M059J (cell line): ENCODE data around the gene KCNK2. TPM values are rescaled to one million over a fixed set of nuclear protein-coding genes. Genes with fewer than 3 reads are reported as not detected.

Source experiments
- DNase-seq: peaks from one replicate; pipeline ENCODE4 v3.0.0-alpha.2; 2012; ENCODE audit warnings: low read depth
- total RNA-seq: library from RNA; depleted of rRNA; stranded (reverse); fragments of >200 nt; shearing (Covaris generic); gene quantifications from 2 replicates; pipeline ENCODE4 v1.2.3, GENCODE V29; 2014; rRNA removed

The KCNK2 gene, protein sequence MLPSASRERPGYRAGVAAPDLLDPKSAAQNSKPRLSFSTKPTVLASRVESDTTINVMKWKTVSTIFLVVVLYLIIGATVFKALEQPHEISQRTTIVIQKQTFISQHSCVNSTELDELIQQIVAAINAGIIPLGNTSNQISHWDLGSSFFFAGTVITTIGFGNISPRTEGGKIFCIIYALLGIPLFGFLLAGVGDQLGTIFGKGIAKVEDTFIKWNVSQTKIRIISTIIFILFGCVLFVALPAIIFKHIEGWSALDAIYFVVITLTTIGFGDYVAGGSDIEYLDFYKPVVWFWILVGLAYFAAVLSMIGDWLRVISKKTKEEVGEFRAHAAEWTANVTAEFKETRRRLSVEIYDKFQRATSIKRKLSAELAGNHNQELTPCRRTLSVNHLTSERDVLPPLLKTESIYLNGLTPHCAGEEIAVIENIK
- 7.5 and 9.9 TPM in 2 replicates for total RNA-seq

DNA sequence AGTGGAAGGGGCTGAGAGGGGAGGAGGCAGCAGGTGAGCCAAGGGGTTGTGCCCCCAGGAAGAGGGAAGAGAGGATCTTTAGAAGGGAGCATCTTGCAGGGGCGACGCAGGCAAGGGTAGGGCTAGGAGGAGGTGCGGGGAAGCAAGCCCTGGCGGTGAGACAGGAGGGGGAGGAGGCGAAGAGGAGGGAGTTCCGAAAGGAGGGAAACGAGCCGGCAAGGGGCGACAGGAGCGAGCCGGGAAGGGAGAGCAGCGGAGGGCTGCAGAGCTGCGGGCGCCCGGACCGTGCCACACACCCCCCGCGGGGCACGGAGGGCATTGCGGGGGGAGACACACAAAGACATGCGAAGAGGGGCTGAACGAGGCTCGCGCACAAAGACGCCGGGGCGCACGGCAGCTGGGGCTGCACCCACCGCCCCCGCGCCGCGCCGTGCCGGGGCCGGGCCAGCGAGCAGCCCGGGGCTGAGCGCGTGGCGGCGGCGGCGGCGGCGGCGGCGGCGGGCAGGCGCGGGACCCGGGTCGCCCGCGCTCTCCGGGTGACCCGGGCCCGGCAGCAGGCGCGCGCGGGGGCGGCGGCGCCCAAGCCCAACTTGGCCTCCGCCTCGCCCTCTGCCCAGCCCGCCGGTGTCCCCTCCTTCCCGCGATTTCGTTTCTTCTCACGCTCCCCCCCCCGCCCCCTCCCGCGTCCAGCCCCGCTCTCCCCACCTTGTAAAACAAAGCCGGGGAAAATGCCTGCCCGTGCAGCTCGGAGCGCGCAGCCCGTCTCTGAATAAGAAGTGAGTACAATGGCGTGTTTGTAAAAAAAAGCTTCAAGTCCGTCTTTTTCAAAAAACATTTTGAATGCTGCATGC, at the start of gene KCNK2:
TSS of gene KCNK2 (plus strand) at position 206 of the 851 bp plus-strand sequence. CDS start 649 bp downstream, outside the sequence.
- peak; percentile 37 for DNase-seq

- no peak for DNase-seq
Observed at GRCh38 chr1:215032911-215033526, 49.5 kb upstream of the KCNK2 start.

DNA sequence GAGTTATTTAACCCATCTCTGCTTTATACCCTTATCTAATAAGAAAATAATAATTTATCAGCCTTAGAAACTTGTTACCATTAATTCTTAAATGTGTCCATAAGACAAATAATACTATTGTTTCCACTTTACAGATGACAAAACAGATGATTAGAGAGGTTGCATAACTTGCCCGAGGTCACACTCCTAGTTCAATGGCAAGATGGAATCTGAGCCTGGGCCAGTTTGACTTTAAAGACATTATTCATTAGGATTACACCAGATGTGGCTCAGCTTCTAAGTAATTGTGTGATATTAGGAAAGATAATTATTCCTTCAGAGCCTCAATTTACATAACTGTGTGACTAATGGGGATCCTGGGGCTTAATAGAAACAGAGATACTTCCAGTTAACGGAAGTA, 42.3 kb upstream of the KCNK2 start:
- DNase-seq: no peak

DNA sequence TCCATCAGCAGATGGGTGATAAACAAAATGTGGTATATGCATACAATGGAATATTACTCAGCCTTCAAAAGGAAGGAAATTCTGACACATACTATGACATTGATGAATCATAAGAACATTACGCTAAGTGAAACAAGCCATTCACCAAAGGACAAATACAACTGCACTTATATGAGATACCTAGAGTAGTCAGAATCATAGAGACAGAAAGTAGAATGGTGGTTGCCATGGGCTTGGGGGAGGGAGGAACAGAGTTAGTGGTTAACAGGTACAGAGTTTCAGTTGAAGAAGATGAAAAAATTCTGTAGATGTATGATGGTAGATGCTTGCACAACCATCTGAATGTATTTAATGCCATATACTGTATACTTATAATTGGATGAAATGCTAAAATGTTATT, 39.1 kb upstream of the KCNK2 start:
- no peak for DNase-seq

DNA sequence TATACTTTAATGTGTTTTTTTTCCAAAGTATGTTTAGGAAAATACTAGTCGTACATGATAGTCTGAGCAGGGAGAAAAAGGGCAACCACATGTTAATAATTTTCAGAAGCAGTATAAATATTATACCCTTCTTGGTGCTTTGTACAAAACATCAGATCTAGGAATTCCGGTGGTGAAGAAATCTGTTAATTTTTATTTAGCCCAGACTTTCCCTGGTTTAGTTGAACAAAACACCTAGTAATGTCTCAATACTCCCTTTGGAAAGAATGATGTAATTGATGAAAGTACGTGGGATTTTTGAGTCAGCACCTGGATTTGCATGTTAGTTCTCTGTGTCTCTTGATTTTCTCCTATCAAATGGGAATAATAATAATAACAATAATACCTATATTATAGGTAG, 38.4 kb upstream of the KCNK2 start:
- DNase-seq: no peak

GRCh38 chr1:215045698-215046308, 36.7 kb upstream of the KCNK2 start:
- DNase-seq: no peak

DNA sequence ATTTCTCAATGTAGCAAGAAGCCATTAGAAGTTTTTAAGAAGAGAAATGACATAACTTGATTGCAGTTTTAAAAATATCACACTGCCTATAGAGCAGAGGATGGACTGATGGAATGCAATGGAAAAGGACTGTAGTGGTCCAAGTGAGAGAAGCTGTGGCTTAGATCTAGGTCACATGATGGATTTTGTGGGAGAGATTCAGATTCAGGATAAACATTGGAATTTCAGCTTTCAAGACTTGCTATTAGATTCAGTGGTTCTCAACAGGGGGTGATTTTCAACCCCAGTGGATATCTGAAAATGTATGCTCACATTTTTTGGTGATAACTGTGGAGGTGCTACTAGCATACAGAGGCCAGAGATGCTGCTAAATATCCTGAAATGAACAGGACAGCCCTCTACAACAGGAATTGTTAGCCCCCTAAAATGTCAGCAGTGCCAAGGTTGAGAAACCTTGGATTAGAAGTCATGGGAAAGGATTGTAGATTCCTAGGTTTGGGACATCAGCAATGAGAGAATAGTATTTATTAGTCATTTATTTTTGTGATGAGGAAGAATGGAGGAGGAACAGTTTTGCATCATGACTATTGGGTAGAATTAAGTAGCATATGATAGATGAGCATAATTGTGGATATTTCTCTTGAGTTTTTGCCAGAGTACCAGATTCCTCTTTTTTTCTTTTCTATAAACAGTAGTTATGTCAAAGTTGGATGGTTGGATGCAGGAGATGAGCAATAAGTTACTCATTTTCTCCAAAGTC, 30.1 kb upstream of the KCNK2 start:
- peak; percentile 22 for DNase-seq

GRCh38 chr1:215054266-215054665, 28.3 kb upstream of the KCNK2 start:
- no peak for DNase-seq

DNA sequence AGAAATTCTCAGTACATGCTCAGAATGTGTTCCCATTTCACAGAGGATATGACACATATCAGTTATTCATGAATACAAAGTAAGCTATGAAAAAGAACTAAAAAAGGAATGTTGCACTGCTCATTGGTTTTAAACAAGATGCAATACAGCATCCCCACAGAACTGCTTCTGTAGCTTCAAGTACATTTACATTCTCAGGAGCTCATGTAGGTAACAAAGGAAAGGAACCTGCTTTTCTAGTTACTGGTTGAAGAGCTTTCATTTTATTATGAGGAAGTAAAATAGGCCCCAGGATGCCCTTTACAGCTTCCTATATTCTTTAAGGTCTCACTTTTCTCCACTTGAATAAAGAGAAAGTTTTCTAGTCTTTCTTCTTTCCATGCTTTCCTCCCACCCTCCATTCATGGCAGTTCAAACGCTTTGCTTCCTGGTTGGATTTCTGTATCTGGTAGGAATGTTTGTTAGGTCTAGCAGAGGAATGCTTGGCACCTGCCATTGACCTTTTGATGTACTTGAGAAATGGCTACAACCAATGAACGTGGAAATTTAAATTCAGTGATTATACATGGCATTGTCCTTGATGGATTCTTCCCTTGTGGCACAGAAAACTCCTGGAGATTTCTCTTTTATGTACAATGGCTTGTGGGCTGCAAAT, 27.1 kb upstream of the KCNK2 start:
- no peak for DNase-seq

- DNase-seq: peak; percentile 62
Observed at GRCh38 chr1:215056584-215056983, 26.0 kb upstream of the KCNK2 start.

DNA sequence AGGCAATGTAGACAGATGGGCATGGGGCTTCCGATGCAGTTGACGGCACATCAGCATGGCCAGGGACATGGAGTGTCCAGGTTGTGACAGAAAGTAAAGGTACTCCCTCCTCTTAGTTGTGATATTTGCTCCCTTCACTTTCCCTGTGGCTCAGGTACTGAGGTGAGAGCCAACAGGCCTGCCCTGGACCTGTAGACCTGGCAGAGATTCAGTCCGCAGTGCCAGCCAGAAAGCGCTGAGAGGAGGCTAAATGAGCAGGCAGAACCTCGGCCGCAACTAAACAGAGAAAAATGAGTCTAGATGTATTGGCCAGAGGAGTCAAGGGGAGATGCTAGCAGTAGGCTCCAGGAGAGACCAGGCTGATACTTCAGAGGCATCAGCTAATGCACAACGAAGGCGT, 22.6 kb upstream of the KCNK2 start:
- DNase-seq: no peak

- no peak for DNase-seq
Observed at GRCh38 chr1:215064327-215064726, 18.2 kb upstream of the KCNK2 start.

DNA sequence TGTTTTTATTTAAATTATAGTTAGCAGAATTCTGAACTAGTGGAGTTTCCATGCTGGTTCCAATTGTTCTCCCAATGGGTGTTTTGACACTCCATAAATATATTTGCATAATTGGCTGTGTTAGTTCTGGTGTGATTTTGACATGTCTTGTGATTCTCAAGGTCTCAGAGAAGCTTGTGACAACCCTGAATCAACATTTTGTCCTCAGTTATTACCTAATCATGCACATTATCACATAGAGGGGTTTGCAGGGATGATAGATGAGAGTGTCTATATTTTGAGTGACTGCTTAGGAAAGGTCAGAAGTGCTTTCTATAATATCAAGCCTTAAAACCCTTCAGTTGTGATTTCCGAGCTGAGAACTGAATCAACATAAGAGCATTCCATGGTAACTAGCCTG, 11.5 kb upstream of the KCNK2 start:
- DNase-seq: no peak

DNA sequence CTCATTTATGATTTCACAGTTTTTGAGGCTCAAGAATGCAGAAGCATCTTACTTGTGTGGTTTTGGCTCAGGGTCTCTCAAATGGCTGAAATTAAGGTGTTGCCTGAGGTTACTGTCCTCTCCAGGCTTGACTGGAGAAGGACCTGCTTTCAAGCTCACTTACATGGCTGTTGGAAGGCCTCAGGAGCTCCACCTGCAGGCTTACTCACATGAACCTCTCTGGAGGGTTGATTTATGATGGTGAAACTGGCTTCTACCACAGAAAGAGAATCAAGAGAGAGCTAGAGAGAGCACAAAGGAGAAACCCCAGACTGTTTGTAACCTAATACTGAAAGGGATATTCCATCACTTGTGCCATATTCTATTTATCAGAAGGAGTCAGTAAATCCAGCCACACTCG, 6.2 kb upstream of the KCNK2 start:
- peak; percentile 68 for DNase-seq

DNA sequence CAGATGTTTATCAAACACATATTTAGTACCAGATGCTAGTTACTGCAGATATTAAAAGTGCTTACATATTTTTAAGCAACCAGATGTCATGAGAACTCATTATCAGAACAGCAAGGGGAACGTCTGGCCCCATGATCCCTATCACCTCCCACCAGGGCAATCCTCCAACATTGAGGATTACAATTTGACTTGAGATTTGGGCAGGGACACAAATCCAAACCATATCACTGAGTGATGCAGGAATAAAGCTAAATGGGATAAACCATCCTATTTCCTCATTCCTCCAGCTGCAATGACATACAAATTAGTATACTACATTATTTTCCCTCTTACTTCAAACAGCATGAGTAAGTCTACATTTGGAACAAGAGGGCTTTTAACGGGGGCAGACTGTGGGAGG, 3.1 kb upstream of the KCNK2 start:
- DNase-seq: no peak

DNA sequence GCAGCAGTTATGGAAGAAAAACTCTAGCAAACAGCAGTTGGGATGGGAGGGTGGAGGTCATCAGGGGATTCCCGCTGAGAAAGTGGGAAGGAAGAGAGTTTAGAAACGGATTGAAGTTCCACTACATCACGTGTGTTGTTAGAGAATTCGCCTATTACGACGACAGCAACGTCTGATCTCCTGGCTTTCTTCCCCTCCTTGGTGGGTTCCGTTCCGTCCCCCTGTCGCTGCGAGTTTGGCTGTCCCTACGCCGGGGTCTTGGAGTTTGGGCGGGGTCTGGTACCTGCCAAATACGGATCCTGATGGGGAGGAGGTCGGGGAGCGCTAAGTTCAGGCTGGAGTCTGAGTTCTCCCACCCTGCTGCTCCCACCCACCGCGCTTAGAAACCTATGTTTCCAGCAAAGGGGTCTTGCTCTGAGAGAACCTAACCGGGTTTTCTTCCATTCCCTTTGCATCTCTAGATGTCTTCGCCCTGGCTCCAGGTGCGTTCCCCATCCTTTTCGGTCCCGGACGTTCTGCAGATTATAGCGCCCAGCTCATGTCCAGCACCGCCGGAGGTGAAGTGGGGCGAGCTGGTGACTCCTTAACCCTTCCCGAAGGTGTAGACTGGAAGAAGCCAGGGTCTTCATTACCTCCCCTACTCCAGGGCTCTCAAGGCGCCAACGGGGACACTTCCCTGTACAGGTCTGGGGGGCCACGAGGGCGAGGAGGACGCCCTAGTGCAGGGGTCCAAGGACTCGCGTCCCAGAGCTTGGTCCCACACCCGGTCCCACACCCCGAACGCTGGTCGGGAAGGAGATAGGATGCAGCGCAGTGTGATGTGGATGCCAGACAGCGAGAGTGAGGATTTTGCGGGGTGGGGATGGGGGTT, 641 bp upstream of the KCNK2 start:
- DNase-seq: no peak

- DNase-seq: peak; percentile 36
Observed at GRCh38 chr1:215083383-215083961, 935 bp downstream of the KCNK2 start.

DNA sequence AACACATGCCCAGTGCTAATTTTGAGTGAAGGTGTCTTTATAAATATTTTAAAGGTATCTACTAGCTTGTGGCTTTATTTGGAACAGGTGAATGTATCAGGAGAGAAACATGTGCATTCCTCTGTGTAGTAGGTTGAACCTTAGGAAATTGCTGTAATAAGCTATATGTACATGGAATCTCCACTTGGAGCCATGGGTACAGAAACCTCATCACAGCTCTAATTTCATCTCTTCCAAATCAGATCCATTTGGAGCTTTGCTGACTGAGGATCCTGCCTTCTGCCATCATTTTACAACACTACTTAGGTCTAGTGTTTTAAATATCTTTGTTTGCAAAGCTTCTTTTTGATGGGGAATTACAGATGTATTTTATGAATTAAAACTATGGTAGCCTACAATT, 2.1 kb downstream of the KCNK2 start:
- DNase-seq: no peak

- no peak for DNase-seq
Observed at GRCh38 chr1:215087603-215088002, 5.1 kb downstream of the KCNK2 start.
